WTC11 (cell line): Measurements from ENCODE around the gene PRAF2. TPM values are rescaled to one million over a fixed set of nuclear protein-coding genes. Genes with fewer than 3 reads are reported as not detected.
A peak's percentile ranks its signal among the peaks of the same experiment; 100 is the strongest.

Experiments
- ATAC-seq: fragments of 200-7000 bp; cut with Tn5 transposase; 2 replicates; pipeline ENCODE4 v1.10.0; 2021; ENCODE audit warnings: mild to moderate bottlenecking, moderate library complexity
- CTCF ChIA-PET: fragments of 300-600 bp; sonication (Branson Sonifier 250); formaldehyde crosslinking; loops from one replicate; lab custom pipeline; 2021; ENCODE audit warnings: antibody characterized with exemption; lab: Charles Lee
- POLR2A ChIA-PET: fragments of 350-600 bp; sonication (Branson Sonifier 250); formaldehyde crosslinking; loops from one replicate; lab custom pipeline; 2021; ENCODE audit warnings: antibody characterized with exemption; lab: Charles Lee
- DNase-seq: peaks from one replicate; pipeline ENCODE4 v3.0.0; 2021; ENCODE audit warnings: low spot score
- H3K27ac Mint-ChIP-seq: 2 replicates; pipeline ENCODE4 v1.8.0; 2021; ENCODE audit warnings: mixed read lengths
- H3K27me3 Mint-ChIP-seq: 2 replicates; pipeline ENCODE4 v1.8.0; 2021; ENCODE audit warnings: low read depth, mild to moderate bottlenecking, moderate library complexity, mixed read lengths
- H3K36me3 Mint-ChIP-seq: 2 replicates; pipeline ENCODE4 v1.8.0; 2021; ENCODE audit warnings: mixed read lengths
- H3K4me1 Mint-ChIP-seq: 2 replicates; pipeline ENCODE4 v1.8.0; 2022; ENCODE audit warnings: mixed read lengths
- H3K4me3 Mint-ChIP-seq: 2 replicates; pipeline ENCODE4 v1.8.0; 2021; ENCODE audit warnings: mild to moderate bottlenecking, moderate library complexity, mixed read lengths
- H3K9me3 Mint-ChIP-seq: 2 replicates; pipeline ENCODE4 v1.8.0; 2021; ENCODE audit warnings: mixed read lengths
- GRHL2 ChIP-seq: fragments of 250-450 bp; sonication (Bioruptor Pico); IDR thresholded peaks from 2 replicates; pipeline ENCODE4 v1.8.0; 2022; ENCODE audit warnings: mild to moderate bottlenecking, moderate library complexity; ENCODE audit not compliant: insufficient replicate concordance, severe bottlenecking
- HMGA2 ChIP-seq: fragments of 250-450 bp; sonication (Bioruptor Pico); IDR thresholded peaks from 2 replicates; pipeline ENCODE4 v1.4.0; 2021; ENCODE audit warnings: mild to moderate bottlenecking, moderate library complexity
- MXD4 ChIP-seq: fragments of 250-450 bp; sonication (Bioruptor Pico); IDR thresholded peaks from 2 replicates; pipeline ENCODE4 v1.8.0; 2021; ENCODE audit warnings: mild to moderate bottlenecking, moderate library complexity, borderline replicate concordance
- NFYB ChIP-seq: sonication (generic); formaldehyde crosslinking; conservative IDR thresholded peaks from 2 replicates; pipeline ENCODE4 v1.8.0; 2022; ENCODE audit warnings: low read depth, missing genetic modification reagents
- NR3C1 ChIP-seq: sonication (generic); formaldehyde crosslinking; conservative IDR thresholded peaks from 2 replicates; pipeline ENCODE4 v1.8.1; 2023; ENCODE audit warnings: low read depth, mild to moderate bottlenecking, missing genetic modification reagents
- RORB ChIP-seq: fragments of 250-450 bp; sonication (Bioruptor Pico); IDR thresholded peaks from 2 replicates; pipeline ENCODE4 v1.9.0; 2021; ENCODE audit warnings: mild to moderate bottlenecking
- SP1 ChIP-seq: sonication (generic); formaldehyde crosslinking; conservative IDR thresholded peaks from 2 replicates; pipeline ENCODE4 v1.8.1; 2022; ENCODE audit warnings: missing genetic modification reagents
- TCF7 ChIP-seq: sonication (generic); formaldehyde crosslinking; IDR thresholded peaks from 2 replicates; pipeline ENCODE4 v1.8.0; 2022; ENCODE audit warnings: mild to moderate bottlenecking, low read depth, missing genetic modification reagents, moderate library complexity
- ZNF219 ChIP-seq: sonication (generic); formaldehyde crosslinking; IDR thresholded peaks from 2 replicates; pipeline ENCODE4 v1.8.0; 2023; ENCODE audit warnings: missing genetic modification reagents, mild to moderate bottlenecking, borderline replicate concordance
- ZNF263 ChIP-seq: sonication (generic); formaldehyde crosslinking; IDR thresholded peaks from 2 replicates; pipeline ENCODE4 v1.8.1; 2022; ENCODE audit warnings: low read depth, mild to moderate bottlenecking, moderate library complexity, missing genetic modification reagents
- total RNA-seq: library from RNA; stranded (reverse); gene quantifications from 3 replicates; pipeline ENCODE4 v1.2.3, GENCODE V29; 2021
- TF ChIP-seq, protein P1 (sequence below): sonication (generic); formaldehyde crosslinking; IDR thresholded peaks from 2 replicates; pipeline ENCODE4 v1.8.1; 2023; ENCODE audit warnings: mild to moderate bottlenecking, missing genetic modification reagents
- TF ChIP-seq, protein P2 (sequence below): sonication (generic); formaldehyde crosslinking; IDR thresholded peaks from 2 replicates; pipeline ENCODE4 v1.8.0; 2023; ENCODE audit warnings: missing genetic modification reagents, mild to moderate bottlenecking, borderline replicate concordance
- TF ChIP-seq, protein P3 (sequence below): fragments of 250-450 bp; sonication (Bioruptor Pico); IDR thresholded peaks from 2 replicates; pipeline ENCODE4 v1.9.0; 2021; ENCODE audit warnings: moderate library complexity, mild to moderate bottlenecking, inconsistent platforms, borderline replicate concordance
- TF ChIP-seq, protein P4 (sequence below): fragments of 250-450 bp; sonication (Bioruptor Pico); IDR thresholded peaks from 2 replicates; pipeline ENCODE4 v1.9.0; 2021; ENCODE audit warnings: mild to moderate bottlenecking, borderline replicate concordance
- TF ChIP-seq, protein P5 (sequence below): fragments of 250-450 bp; sonication (Bioruptor Pico); conservative IDR thresholded peaks from 2 replicates; pipeline ENCODE4 v1.9.0; 2021; ENCODE audit warnings: mild to moderate bottlenecking

PRAF2 gene
- total RNA-seq, 1 experiment from 2014 or later, result 14.8 TPM

DNA sequence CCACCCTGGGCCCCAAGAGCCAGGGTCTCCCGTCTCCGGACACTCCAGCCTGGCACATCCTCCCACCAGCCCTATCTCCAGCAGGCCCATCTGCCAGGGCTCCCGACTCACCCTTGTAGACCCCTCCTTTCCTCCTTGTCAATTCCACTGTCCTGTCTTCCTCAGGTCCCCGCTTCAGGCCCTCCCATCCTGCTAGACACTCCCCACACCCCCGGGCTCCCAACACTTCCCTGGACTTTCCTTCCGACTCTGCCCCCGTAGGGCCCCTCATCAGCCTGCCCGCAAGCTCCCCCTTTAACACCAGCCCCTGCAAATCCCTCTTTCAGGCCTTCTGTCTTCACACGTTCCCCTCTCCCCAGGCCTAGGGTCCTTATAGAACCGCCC is 1.1 kb downstream of the PRAF2 start:
- peaks cover 11% of the 10 kb centered on the region for H3K4me1 Mint-ChIP-seq
- no peak for DNase-seq
- POLR2A ChIA-PET, result no interaction called here
- no peaks in the 10 kb centered on the region for H3K9me3 Mint-ChIP-seq
- TF ChIP-seq ZNF219 (CRISPR knock-in tag) (no peak), RORB (CRISPR knock-in tag) (no peak), NR3C1 (CRISPR knock-in tag) (no peak), TCF7 (CRISPR knock-in tag) (no peak), MXD4 (CRISPR knock-in tag) (no peak), NFYB (CRISPR knock-in tag) (no peak), GRHL2 (CRISPR knock-in tag) (no peak), ZNF263 (CRISPR knock-in tag) (no peak), SP1 (no peak), HMGA2 (CRISPR knock-in tag) (no peak)
- TF ChIP-seq, protein P1, sequence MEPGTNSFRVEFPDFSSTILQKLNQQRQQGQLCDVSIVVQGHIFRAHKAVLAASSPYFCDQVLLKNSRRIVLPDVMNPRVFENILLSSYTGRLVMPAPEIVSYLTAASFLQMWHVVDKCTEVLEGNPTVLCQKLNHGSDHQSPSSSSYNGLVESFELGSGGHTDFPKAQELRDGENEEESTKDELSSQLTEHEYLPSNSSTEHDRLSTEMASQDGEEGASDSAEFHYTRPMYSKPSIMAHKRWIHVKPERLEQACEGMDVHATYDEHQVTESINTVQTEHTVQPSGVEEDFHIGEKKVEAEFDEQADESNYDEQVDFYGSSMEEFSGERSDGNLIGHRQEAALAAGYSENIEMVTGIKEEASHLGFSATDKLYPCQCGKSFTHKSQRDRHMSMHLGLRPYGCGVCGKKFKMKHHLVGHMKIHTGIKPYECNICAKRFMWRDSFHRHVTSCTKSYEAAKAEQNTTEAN (CRISPR knock-in tag), result no peak
- TF ChIP-seq, protein P2, sequence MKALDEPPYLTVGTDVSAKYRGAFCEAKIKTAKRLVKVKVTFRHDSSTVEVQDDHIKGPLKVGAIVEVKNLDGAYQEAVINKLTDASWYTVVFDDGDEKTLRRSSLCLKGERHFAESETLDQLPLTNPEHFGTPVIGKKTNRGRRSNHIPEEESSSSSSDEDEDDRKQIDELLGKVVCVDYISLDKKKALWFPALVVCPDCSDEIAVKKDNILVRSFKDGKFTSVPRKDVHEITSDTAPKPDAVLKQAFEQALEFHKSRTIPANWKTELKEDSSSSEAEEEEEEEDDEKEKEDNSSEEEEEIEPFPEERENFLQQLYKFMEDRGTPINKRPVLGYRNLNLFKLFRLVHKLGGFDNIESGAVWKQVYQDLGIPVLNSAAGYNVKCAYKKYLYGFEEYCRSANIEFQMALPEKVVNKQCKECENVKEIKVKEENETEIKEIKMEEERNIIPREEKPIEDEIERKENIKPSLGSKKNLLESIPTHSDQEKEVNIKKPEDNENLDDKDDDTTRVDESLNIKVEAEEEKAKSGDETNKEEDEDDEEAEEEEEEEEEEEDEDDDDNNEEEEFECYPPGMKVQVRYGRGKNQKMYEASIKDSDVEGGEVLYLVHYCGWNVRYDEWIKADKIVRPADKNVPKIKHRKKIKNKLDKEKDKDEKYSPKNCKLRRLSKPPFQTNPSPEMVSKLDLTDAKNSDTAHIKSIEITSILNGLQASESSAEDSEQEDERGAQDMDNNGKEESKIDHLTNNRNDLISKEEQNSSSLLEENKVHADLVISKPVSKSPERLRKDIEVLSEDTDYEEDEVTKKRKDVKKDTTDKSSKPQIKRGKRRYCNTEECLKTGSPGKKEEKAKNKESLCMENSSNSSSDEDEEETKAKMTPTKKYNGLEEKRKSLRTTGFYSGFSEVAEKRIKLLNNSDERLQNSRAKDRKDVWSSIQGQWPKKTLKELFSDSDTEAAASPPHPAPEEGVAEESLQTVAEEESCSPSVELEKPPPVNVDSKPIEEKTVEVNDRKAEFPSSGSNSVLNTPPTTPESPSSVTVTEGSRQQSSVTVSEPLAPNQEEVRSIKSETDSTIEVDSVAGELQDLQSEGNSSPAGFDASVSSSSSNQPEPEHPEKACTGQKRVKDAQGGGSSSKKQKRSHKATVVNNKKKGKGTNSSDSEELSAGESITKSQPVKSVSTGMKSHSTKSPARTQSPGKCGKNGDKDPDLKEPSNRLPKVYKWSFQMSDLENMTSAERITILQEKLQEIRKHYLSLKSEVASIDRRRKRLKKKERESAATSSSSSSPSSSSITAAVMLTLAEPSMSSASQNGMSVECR (CRISPR knock-in tag), result no peak
- TF ChIP-seq, protein P3, sequence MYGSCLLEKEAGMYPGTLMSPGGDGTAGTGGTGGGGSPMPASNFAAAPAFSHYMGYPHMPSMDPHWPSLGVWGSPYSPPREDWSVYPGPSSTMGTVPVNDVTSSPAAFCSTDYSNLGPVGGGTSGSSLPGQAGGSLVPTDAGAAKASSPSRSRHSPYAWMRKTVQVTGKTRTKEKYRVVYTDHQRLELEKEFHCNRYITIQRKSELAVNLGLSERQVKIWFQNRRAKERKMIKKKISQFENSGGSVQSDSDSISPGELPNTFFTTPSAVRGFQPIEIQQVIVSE, result no peak
- TF ChIP-seq, protein P4, sequence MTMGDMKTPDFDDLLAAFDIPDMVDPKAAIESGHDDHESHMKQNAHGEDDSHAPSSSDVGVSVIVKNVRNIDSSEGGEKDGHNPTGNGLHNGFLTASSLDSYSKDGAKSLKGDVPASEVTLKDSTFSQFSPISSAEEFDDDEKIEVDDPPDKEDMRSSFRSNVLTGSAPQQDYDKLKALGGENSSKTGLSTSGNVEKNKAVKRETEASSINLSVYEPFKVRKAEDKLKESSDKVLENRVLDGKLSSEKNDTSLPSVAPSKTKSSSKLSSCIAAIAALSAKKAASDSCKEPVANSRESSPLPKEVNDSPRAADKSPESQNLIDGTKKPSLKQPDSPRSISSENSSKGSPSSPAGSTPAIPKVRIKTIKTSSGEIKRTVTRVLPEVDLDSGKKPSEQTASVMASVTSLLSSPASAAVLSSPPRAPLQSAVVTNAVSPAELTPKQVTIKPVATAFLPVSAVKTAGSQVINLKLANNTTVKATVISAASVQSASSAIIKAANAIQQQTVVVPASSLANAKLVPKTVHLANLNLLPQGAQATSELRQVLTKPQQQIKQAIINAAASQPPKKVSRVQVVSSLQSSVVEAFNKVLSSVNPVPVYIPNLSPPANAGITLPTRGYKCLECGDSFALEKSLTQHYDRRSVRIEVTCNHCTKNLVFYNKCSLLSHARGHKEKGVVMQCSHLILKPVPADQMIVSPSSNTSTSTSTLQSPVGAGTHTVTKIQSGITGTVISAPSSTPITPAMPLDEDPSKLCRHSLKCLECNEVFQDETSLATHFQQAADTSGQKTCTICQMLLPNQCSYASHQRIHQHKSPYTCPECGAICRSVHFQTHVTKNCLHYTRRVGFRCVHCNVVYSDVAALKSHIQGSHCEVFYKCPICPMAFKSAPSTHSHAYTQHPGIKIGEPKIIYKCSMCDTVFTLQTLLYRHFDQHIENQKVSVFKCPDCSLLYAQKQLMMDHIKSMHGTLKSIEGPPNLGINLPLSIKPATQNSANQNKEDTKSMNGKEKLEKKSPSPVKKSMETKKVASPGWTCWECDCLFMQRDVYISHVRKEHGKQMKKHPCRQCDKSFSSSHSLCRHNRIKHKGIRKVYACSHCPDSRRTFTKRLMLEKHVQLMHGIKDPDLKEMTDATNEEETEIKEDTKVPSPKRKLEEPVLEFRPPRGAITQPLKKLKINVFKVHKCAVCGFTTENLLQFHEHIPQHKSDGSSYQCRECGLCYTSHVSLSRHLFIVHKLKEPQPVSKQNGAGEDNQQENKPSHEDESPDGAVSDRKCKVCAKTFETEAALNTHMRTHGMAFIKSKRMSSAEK (CRISPR knock-in tag), result no peak
- TF ChIP-seq, protein P5, sequence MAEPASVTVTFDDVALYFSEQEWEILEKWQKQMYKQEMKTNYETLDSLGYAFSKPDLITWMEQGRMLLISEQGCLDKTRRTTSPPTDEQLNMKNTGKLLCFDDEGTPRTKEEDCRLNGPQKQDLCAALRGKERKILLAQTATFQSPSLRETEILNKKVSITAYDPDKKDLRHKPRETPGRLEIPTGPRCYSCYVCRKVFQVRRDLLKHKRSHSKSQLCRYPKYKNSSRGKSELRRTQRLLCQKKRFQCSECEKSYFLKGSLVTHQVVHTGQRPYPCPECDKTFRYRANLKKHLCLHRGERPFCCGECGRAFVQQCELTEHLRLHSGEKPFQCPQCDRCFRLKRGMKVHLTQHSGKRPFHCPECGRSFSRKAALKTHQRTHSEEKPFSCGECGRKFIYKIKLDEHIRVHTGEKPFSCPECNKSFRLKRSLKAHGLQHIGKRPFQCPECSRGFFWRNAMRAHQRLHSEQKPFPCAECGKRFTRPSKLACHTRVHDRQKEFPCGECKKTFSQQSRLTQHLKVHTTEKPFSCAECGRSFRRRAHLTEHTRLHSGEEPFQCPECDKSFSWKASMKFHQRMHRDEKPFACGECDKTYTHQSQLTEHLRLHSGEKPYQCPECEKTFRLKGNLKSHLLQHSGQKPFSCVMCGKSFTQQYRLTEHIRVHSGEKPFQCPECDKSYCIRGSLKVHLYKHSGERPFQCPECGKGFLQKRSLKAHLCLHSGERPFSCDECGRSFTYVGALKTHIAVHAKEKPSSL (CRISPR knock-in tag), result no peak
- ATAC-seq, result no peak
- no peaks in the 10 kb centered on the region for H3K36me3 Mint-ChIP-seq
- CTCF ChIA-PET, result no interaction called here
- H3K27ac Mint-ChIP-seq, result no peak overlapping the region
- H3K27me3 Mint-ChIP-seq, result no peaks in the 10 kb centered on the region
- peak overlapping the region; percentile 83 for H3K4me3 Mint-ChIP-seq
